Transverse colon (tissue), 4 donors: Measurements from ENCODE around the gene RDH12. TPM values are rescaled to one million over a fixed set of nuclear protein-coding genes. Genes with fewer than 3 reads are reported as not detected.

Experiments
- DNase-seq: peaks from one replicate; pipeline ENCODE4 v3.0.0-alpha.2; 2019
- H3K27ac ChIP-seq, 4 donors: fragments of 200-600 bp; sonication (generic); 2 replicates each; pipeline ENCODE4 v1.5.1; 2016 to 2018; ENCODE audit warnings: inconsistent platforms in 4 of 4
- H3K27me3 ChIP-seq: fragments of 200-600 bp; sonication (generic); 2 replicates; pipeline ENCODE4 v1.5.1; 2017; ENCODE audit warnings: inconsistent platforms
- H3K36me3 ChIP-seq, 4 donors: fragments of 200-600 bp; sonication (generic); 2 replicates each; pipeline ENCODE4 v1.5.1; 2017 to 2019; ENCODE audit warnings: inconsistent platforms in 4 of 4
- H3K4me1 ChIP-seq, 4 donors: fragments of 200-600 bp; sonication (generic); 2 replicates each; pipeline ENCODE4 v1.5.1; 2017 to 2020; ENCODE audit warnings: inconsistent platforms in 4 of 4
- H3K4me3 ChIP-seq, 4 donors: fragments of 200-600 bp; sonication (generic); 1 replicate in 1 of 4; 2 replicates in 3 of 4; pipeline versions ENCODE4 v1.5.1 to v1.6.1; 2017 to 2019; ENCODE audit warnings: inconsistent platforms in 4 of 4
- H3K9me3 ChIP-seq, 2 donors: fragments of 200-600 bp; sonication (generic); 2 replicates each; pipeline ENCODE4 v1.5.1; 2017 to 2019; ENCODE audit warnings: inconsistent platforms in 2 of 2
- CTCF ChIP-seq, 5 experiments: fragments of 200-600 bp in 3 of 5; fragments of 450-650 bp in 2 of 5; sonication (generic) in 3 of 5; IDR thresholded peaks; 1 replicate in 2 of 5; 2 replicates in 3 of 5; pipeline ENCODE4 v1.5.1; 2016 to 2017; ENCODE audit warnings: antibody characterized with exemption in 5 of 5, inconsistent platforms in 3 of 5, mild to moderate bottlenecking in 2 of 5, moderate library complexity in 1 of 5
- EP300 ChIP-seq: sonication (generic); formaldehyde crosslinking; IDR thresholded peaks from one replicate; pipeline ENCODE4 v1.6.1; 2017; ENCODE audit warnings: antibody characterized with exemption, low read depth
- POLR2A ChIP-seq: fragments of 450-650 bp; IDR thresholded peaks from one replicate; pipeline ENCODE4 v1.6.1; 2016; ENCODE audit warnings: antibody characterized with exemption, mild to moderate bottlenecking, moderate library complexity
- POLR2AphosphoS5 ChIP-seq, 3 donors: sonication (generic); formaldehyde crosslinking; IDR thresholded peaks; one replicate each; pipeline ENCODE4 v1.6.1; 2016; ENCODE audit warnings: antibody characterized with exemption in 3 of 3
- WGBS, 2 donors: methylation state at CpG; one replicate each; pipeline ENCODE4 v1.1.5; 2018; ENCODE audit warnings: low coverage in 1 of 2; 5-methylcytosine and 5-hydroxymethylcytosine counted together
- in situ Hi-C, 4 donors: fragments of 200-750 bp; cut with MboI; loops; one replicate each; pipeline versions ENCODE4 v1.15.0 to v1.15.1; 2017; ENCODE audit warnings: low sequenced_read_pairs in 3 of 4, low pct_ligation_motif_present in 1 of 4, low pct_unique_long_range_greater_than_20kb in 1 of 4
- intact Hi-C: fragments of 100-400 bp; cut with DNase I; formaldehyde crosslinking; loops from one replicate; pipeline ENCODE4 v1.15.1; 2023; ENCODE audit warnings: low total_unique reads
- total RNA-seq, 4 donors: library from RNA; depleted of rRNA; stranded (reverse); fragments of >200 nt; gene quantifications; one replicate each; pipeline ENCODE4 v1.1.0, GENCODE V29; 2016

The RDH12 gene
- total RNA-seq, 4 donors from 2014 or later, result 0.27 TPM; not detected in 3

DNA sequence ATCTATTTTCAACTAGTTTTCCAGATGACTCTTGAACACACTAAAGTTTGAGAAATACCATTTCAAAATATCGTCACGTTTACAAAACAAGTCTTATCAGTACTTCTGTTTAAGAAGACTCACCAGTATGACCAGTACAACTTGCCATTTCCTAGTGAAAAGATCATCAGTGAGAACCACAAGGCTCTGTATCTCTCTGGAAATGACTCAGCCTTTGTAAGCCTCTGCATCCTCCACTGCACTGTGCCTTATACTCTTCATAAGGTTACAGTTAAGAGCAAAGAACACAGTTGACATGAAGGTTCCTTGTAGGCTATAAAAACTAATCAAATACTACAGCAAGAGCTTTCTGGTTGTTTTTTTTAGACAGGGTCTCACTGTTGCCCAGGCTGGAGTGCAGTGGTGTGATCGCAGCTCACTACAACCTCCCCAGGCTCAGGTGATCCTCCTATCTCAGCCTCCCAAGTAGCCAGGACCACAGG lies 21.5 kb upstream of the RDH12 start:
- peaks cover 0 to 6% (median 3%) of the 10 kb centered on the region in 4 donors for H3K4me1 ChIP-seq
- peaks cover 0 to 12% (median 5%) of the 10 kb centered on the region in 4 donors for H3K36me3 ChIP-seq
- in situ Hi-C loops, result no loop called here
- DNase-seq, result no peak
- H3K9me3 ChIP-seq, result no peaks in the 10 kb centered on the region
- no peak overlapping the region for H3K4me3 ChIP-seq
- WGBS, 2 donors, result 87 to 90% methylated on average over 2 to 3 of the region's 3 CpGs
- H3K27ac ChIP-seq, result no peak overlapping the region
- TF ChIP-seq POLR2AphosphoS5 (IDR thresholded peaks at IDR 0.05), result no peak
- no peak for TF ChIP-seq POLR2A
- TF ChIP-seq EP300, result no peak
- no peak for TF ChIP-seq CTCF (IDR thresholded peaks at IDR 0.05)
- H3K27me3 ChIP-seq, result no peaks in the 10 kb centered on the region
- intact Hi-C loops, result no loop called here

DNA sequence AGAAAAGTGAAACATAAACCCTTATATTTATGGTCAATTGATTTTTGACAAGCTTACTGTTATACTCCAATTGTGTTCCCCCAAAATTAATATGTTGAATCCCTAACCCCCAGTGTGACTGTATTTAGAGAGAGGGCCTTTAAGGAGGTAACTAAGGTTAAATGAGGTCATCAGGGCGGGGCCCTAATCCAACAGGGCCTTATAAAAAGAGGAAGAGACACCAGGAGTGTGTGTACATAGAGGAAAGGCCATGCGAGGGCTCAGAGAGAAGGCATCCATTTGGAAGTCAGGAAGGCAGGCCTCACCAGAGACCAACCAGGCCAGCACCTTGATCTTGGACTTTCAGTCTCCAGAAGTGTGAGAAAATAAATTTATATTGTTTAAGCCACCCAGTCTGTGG lies 20.7 kb upstream of the RDH12 start:
- H3K4me1 ChIP-seq, result no peaks in the 10 kb centered on the region
- peaks cover 0 to 17% (median 6%) of the 10 kb centered on the region in 4 donors for H3K36me3 ChIP-seq
- in situ Hi-C loops, result no loop called here
- no peak for TF ChIP-seq CTCF (IDR thresholded peaks at IDR 0.05)
- no peak for TF ChIP-seq POLR2AphosphoS5 (IDR thresholded peaks at IDR 0.05)
- TF ChIP-seq EP300, result no peak
- H3K4me3 ChIP-seq, result no peak overlapping the region
- 50 to 80% methylated on average over 2 of the region's 2 CpGs for WGBS, 2 donors
- no peak overlapping the region for H3K27ac ChIP-seq
- no peak for DNase-seq
- no peaks in the 10 kb centered on the region for H3K27me3 ChIP-seq
- no peaks in the 10 kb centered on the region for H3K9me3 ChIP-seq
- intact Hi-C loops, result no loop called here

- H3K27me3 ChIP-seq, result no peaks in the 10 kb centered on the region
- no peaks in the 10 kb centered on the region for H3K4me1 ChIP-seq
- TF ChIP-seq POLR2A (no peak), CTCF (IDR thresholded peaks at IDR 0.05) (no peak), POLR2AphosphoS5 (IDR thresholded peaks at IDR 0.05) (no peak), EP300 (no peak)
- H3K27ac ChIP-seq, result no peak overlapping the region
- peaks cover 0 to 23% (median 11%) of the 10 kb centered on the region in 4 donors for H3K36me3 ChIP-seq
- in situ Hi-C loops, result no loop called here
- DNase-seq, result no peak
- H3K4me3 ChIP-seq, result no peak overlapping the region
- intact Hi-C loops, result no loop called here
- H3K9me3 ChIP-seq, result no peaks in the 10 kb centered on the region
Observed at GRCh38 chr14:67683842-67684241, 17.8 kb upstream of the RDH12 start.

- no peak overlapping the region for H3K27ac ChIP-seq
- no peaks in the 10 kb centered on the region for H3K27me3 ChIP-seq
- no peak for TF ChIP-seq POLR2AphosphoS5 (IDR thresholded peaks at IDR 0.05)
- no peak for TF ChIP-seq EP300
- TF ChIP-seq POLR2A, result no peak
- TF ChIP-seq CTCF (IDR thresholded peaks at IDR 0.05), result no peak
- intact Hi-C loops (loop anchor here (10.0 kb wide), 1 partner anchor 95 kb away; no protein-coding TSS in a partner anchor), in situ Hi-C loops (no loop called here)
- H3K36me3 ChIP-seq, result peaks cover 0 to 39% (median 6%) of the 10 kb centered on the region in 4 donors
- 92 to 100% methylated on average over 2 to 4 of the region's 4 CpGs for WGBS, 2 donors
- no peak overlapping the region for H3K4me3 ChIP-seq
- H3K9me3 ChIP-seq, result no peaks in the 10 kb centered on the region
- peaks cover 0 to 18% (median 5%) of the 10 kb centered on the region in 4 donors for H3K4me1 ChIP-seq
- DNase-seq, result no peak
Observed at GRCh38 chr14:67690011-67690410, 11.7 kb upstream of the RDH12 start.
